ENCODE measurements around the gene ENO1.

ENO1 gene

DNA sequence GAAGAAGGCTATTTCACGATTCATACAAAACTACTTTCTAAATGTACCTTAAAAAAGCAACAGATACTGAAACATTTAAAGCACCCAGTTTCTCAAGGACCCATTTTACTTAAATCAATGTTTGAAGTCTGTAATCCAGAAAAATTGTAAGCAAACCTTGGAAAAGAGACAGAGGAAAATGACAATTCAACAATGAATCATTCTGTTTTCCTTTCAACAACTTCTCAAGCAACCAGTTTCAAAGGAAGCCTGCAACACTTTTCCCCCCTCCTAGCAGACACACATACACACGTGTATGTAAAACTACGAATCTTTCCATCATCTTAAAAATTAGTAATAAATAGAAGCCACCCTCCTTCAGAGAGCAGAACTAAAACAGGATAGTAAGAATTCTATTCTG is 62.2 kb downstream of the ENO1 start:
- TF ChIP-seq, protein P1, sequence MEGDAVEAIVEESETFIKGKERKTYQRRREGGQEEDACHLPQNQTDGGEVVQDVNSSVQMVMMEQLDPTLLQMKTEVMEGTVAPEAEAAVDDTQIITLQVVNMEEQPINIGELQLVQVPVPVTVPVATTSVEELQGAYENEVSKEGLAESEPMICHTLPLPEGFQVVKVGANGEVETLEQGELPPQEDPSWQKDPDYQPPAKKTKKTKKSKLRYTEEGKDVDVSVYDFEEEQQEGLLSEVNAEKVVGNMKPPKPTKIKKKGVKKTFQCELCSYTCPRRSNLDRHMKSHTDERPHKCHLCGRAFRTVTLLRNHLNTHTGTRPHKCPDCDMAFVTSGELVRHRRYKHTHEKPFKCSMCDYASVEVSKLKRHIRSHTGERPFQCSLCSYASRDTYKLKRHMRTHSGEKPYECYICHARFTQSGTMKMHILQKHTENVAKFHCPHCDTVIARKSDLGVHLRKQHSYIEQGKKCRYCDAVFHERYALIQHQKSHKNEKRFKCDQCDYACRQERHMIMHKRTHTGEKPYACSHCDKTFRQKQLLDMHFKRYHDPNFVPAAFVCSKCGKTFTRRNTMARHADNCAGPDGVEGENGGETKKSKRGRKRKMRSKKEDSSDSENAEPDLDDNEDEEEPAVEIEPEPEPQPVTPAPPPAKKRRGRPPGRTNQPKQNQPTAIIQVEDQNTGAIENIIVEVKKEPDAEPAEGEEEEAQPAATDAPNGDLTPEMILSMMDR (IDR thresholded peaks at IDR 0.05; ENCODE audit: insufficient read depth, low read depth, low read length, missing control alignments): no peak
- H3K4me3 ChIP-seq (ENCODE audit: low read length): peak overlapping the region; percentile 62
- peak; percentile 68 for DNase-seq (ENCODE audit: low read depth)

DNA sequence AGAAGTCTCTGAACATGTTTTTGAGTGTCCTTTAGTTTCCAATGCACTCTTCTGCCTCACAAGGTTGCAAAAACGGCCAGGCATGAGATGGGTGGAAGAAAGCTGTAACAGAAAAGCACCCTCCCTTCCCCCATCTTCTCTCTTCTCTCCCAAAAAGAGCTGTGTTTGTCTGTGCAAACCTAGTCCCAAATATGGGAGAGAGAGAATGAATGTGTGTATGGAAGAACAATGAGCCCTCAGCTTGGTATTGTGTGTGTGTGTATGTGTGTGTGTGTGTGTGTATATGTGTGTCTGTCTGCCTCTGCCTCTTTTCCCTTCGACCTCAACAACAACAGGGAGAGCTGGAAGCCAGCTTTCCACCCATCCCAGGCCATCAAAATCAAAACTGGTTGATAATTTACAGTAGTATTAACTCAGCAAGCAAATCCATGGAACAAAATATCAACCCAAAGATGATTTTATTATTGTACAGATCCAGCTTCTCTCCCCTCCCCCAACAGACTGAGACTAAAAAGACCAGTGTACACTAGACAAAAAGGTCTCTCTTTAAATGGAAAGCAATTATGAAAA is 62.8 kb downstream of the ENO1 start:
- TF ChIP-seq, protein P1 (IDR thresholded peaks at IDR 0.05; ENCODE audit: insufficient read depth, low read depth, low read length, missing control alignments): no peak
- H3K4me3 ChIP-seq (ENCODE audit: low read length): peak overlapping the region; percentile 62
- peak; percentile 30 for DNase-seq (ENCODE audit: low read depth)

GRCh38 chr1:8814865-8815264 is 63.6 kb downstream of the ENO1 start:
- H3K4me3 ChIP-seq (ENCODE audit: low read length): no peak overlapping the region
- TF ChIP-seq, protein P1 (IDR thresholded peaks at IDR 0.05; ENCODE audit: insufficient read depth, low read depth, low read length, missing control alignments): no peak
- DNase-seq (ENCODE audit: low read depth): peak; percentile 45

- no peak overlapping the region for H3K4me3 ChIP-seq (ENCODE audit: low read length)
- TF ChIP-seq, protein P1 (IDR thresholded peaks at IDR 0.05; ENCODE audit: insufficient read depth, low read depth, low read length, missing control alignments): no peak
- DNase-seq (ENCODE audit: low read depth): no peak
These were observed 64.5 kb downstream of the ENO1 start for GRCh38 chr1:8813991-8814390.

GRCh38 chr1:8813016-8813763 is 65.3 kb downstream of the ENO1 start:
- H3K4me3 ChIP-seq (ENCODE audit: low read length): no peak overlapping the region
- TF ChIP-seq, protein P1 (IDR thresholded peaks at IDR 0.05; ENCODE audit: insufficient read depth, low read depth, low read length, missing control alignments): no peak
- no peak for DNase-seq (ENCODE audit: low read depth)

- H3K4me3 ChIP-seq (ENCODE audit: low read length): no peak overlapping the region
- TF ChIP-seq, protein P1 (IDR thresholded peaks at IDR 0.05; ENCODE audit: insufficient read depth, low read depth, low read length, missing control alignments): no peak
- no peak for DNase-seq (ENCODE audit: low read depth)
These were observed 66.4 kb downstream of the ENO1 start for GRCh38 chr1:8812081-8812480.
